ENCODE results near the gene PTOV1.

- no peak for TF ChIP-seq CTCF (IDR thresholded peaks at IDR 0.05)
- TF ChIP-seq POLR2A (IDR thresholded peaks at IDR 0.05), result no peak
These were observed 26.3 kb upstream of the PTOV1 start for GRCh38 chr19:49824662-49825061.
